PC-3 (cell line): Measurements from ENCODE around the gene TBC1D5.
"Not testable (repeated sequence)": the region's sequence is repeated elsewhere in the genome, so short reads cannot be mapped to it uniquely, and the experiment has no call there.

Experiments used
- CTCF ChIP-seq: fragments of 300-600 bp; sonication (generic); conservative IDR thresholded peaks from 2 replicates; pipeline ENCODE4 v1.5.1; 2017; ENCODE audit warnings: antibody characterized with exemption, low read depth, mild to moderate bottlenecking, low read length
- EZH2 ChIP-seq: fragments of 300-600 bp; sonication (generic); IDR thresholded peaks from one replicate; pipeline ENCODE4 v1.6.1; 2017; ENCODE audit warnings: antibody characterized with exemption, mild to moderate bottlenecking, low read length; ENCODE audit not compliant: unreplicated experiment

GRCh38 chr3:17699815-17700214 lies 42.6 kb downstream of the TBC1D5 start:
- TF ChIP-seq CTCF, EZH2: not testable (repeated sequence)
